GM18508 (cell line): ENCODE measurements around the gene CRBN.

ENCODE experiments used
- ATAC-seq: cut with Tn5 transposase; IDR thresholded peaks from one replicate; pipeline ENCODE4 v1.9.1; 2021; ENCODE audit warnings: moderate number of reproducible peaks; ENCODE audit not compliant: insufficient read depth, unreplicated experiment

Gene CRBN

GRCh38 chr3:3177861-3178497, 1.5 kb downstream of the CRBN start:
- ATAC-seq: no peak

- no peak for ATAC-seq
Observed at GRCh38 chr3:3172627-3173026, 6.9 kb downstream of the CRBN start.

- no peak for ATAC-seq
Observed at GRCh38 chr3:3170998-3171397, 8.5 kb downstream of the CRBN start.

GRCh38 chr3:3165650-3166049, 13.8 kb downstream of the CRBN start:
- no peak for ATAC-seq

GRCh38 chr3:3165241-3165640, 14.2 kb downstream of the CRBN start:
- ATAC-seq: no peak

- ATAC-seq: no peak
Observed at GRCh38 chr3:3160826-3161225, 18.7 kb downstream of the CRBN start.

- ATAC-seq: no peak
Observed at GRCh38 chr3:3157484-3157883, 22.0 kb downstream of the CRBN start.

- ATAC-seq: no peak
Observed at GRCh38 chr3:3154879-3155610, 24.4 kb downstream of the CRBN start.

GRCh38 chr3:3151513-3151912, 28.0 kb downstream of the CRBN start:
- no peak for ATAC-seq

GRCh38 chr3:3149560-3149959, 29.9 kb downstream of the CRBN start:
- no peak for ATAC-seq

- ATAC-seq: no peak
Observed at GRCh38 chr3:3145831-3146230, 33.7 kb downstream of the CRBN start.

- no peak for ATAC-seq
Observed at GRCh38 chr3:3141939-3142338, 37.6 kb downstream of the CRBN start.

GRCh38 chr3:3137526-3137925, 42.0 kb downstream of the CRBN start:
- ATAC-seq: no peak

- ATAC-seq: no peak
Observed at GRCh38 chr3:3134750-3135448, 44.6 kb downstream of the CRBN start.

GRCh38 chr3:3133500-3133899, 46.0 kb downstream of the CRBN start:
- ATAC-seq: no peak

GRCh38 chr3:3129579-3129978, 49.9 kb downstream of the CRBN start:
- ATAC-seq: no peak

GRCh38 chr3:3127432-3128010, 52.0 kb downstream of the CRBN start:
- ATAC-seq: no peak

- ATAC-seq: peak; percentile 87
Observed at GRCh38 chr3:3126477-3127431, 52.7 kb downstream of the CRBN start, which contains the start of gene TRNT1. Gene TRNT1, plus strand, starts transcription at chr3:3126940. Its CDS starts 2,101 bp downstream, at chr3:3129041.

- ATAC-seq: no peak
Observed at GRCh38 chr3:3125977-3126376, 53.5 kb downstream of the CRBN start.

- ATAC-seq: no peak
Observed at GRCh38 chr3:3119393-3119851, 60.1 kb downstream of the CRBN start.
